Nephron progenitor cell (in vitro differentiated cells): ENCODE measurements around the gene ZNF280B.
"Not testable (repeated sequence)": the region's sequence is repeated elsewhere in the genome, so short reads cannot be mapped to it uniquely, and the experiment has no call there.

Source experiments
- DNase-seq: peaks from one replicate; pipeline ENCODE4 v3.0.0; 2021
- H3K27ac Mint-ChIP-seq: 2 replicates; pipeline ENCODE4 v1.8.0; 2021; ENCODE audit warnings: mild to moderate bottlenecking, moderate library complexity, mixed read lengths
- H3K27me3 Mint-ChIP-seq: 2 replicates; pipeline ENCODE4 v1.8.0; 2021; ENCODE audit warnings: mild to moderate bottlenecking, low read depth, mixed read lengths; ENCODE audit not compliant: poor library complexity
- H3K36me3 Mint-ChIP-seq: 2 replicates; pipeline ENCODE4 v1.8.0; 2021; ENCODE audit warnings: low read depth, mixed read lengths
- H3K4me1 Mint-ChIP-seq: 2 replicates; pipeline ENCODE4 v1.8.0; 2021; ENCODE audit warnings: mixed read lengths
- H3K4me3 Mint-ChIP-seq: 2 replicates; pipeline ENCODE4 v1.8.0; 2021; ENCODE audit warnings: mild to moderate bottlenecking, moderate library complexity, mixed read lengths
- H3K9me3 Mint-ChIP-seq: 2 replicates; pipeline ENCODE4 v1.8.0; 2021; ENCODE audit warnings: mild to moderate bottlenecking, moderate library complexity, mixed read lengths
- CTCF ChIP-seq: fragments of 200-600 bp; sonication (generic); IDR thresholded peaks from 2 replicates; pipeline ENCODE4 v1.5.0; 2021; ENCODE audit warnings: antibody characterized with exemption

Gene ZNF280B

GRCh38 chr22:22442928-22443709 lies 65.4 kb downstream of the ZNF280B start:
- H3K27me3 Mint-ChIP-seq, result peaks cover 73% of the 10 kb centered on the region
- no peak for TF ChIP-seq CTCF
- no peaks in the 10 kb centered on the region for H3K4me1 Mint-ChIP-seq
- H3K27ac Mint-ChIP-seq, result no peak overlapping the region
- H3K36me3 Mint-ChIP-seq, result no peaks in the 10 kb centered on the region
- DNase-seq, result no peak
- H3K4me3 Mint-ChIP-seq, result no peak overlapping the region
- H3K9me3 Mint-ChIP-seq, result peaks cover 35% of the 10 kb centered on the region

GRCh38 chr22:22441626-22442025 lies 66.9 kb downstream of the ZNF280B start:
- not testable (repeated sequence) for DNase-seq, H3K4me1 Mint-ChIP-seq, H3K27ac Mint-ChIP-seq, H3K4me3 Mint-ChIP-seq, H3K36me3 Mint-ChIP-seq
- peaks cover 73% of the 10 kb centered on the region for H3K27me3 Mint-ChIP-seq
- H3K9me3 Mint-ChIP-seq, result peaks cover 35% of the 10 kb centered on the region

- TF ChIP-seq CTCF, result no peak
Observed at GRCh38 chr22:22440188-22440587, 68.4 kb downstream of the ZNF280B start.

More at GRCh38 chr22:22440188-22440587, 68.4 kb downstream of the ZNF280B start:
- H3K4me1 Mint-ChIP-seq, result no peaks in the 10 kb centered on the region
- peaks cover 71% of the 10 kb centered on the region for H3K27me3 Mint-ChIP-seq
- peaks cover 39% of the 10 kb centered on the region for H3K9me3 Mint-ChIP-seq
- H3K36me3 Mint-ChIP-seq, result no peaks in the 10 kb centered on the region
- DNase-seq, result no peak
- H3K4me3 Mint-ChIP-seq, result no peak overlapping the region
- no peak overlapping the region for H3K27ac Mint-ChIP-seq
